CD4-positive, CD25-positive, alpha-beta regulatory T cell (primary cell): Measurements from ENCODE around the gene CHN2. TPM values are rescaled to one million over a fixed set of nuclear protein-coding genes. Genes with fewer than 3 reads are reported as not detected.

Source experiments
- ATAC-seq, 2 donors: fragments of 150-1000 bp; cut with Tn5 transposase; one replicate each; pipeline ENCODE4 v1.10.0; 2021; ENCODE audit warnings: low read depth in 2 of 2, moderate number of reproducible peaks in 2 of 2, moderate library complexity in 1 of 2
- DNase-seq, 3 donors: peaks; one replicate each; pipeline versions ENCODE4 v3.0.0 to v3.0.0-alpha.2; 2012 to 2022; ENCODE audit warnings: mixed read lengths in 1 of 3
- H3K27ac ChIP-seq: one replicate; pipeline ENCODE4 v1.7.0; 2013; ENCODE audit warnings: mild to moderate bottlenecking, low read length; ENCODE audit not compliant: insufficient read depth, poor library complexity, severe bottlenecking
- H3K27me3 ChIP-seq: one replicate; pipeline ENCODE4 v1.7.0; 2013; ENCODE audit warnings: low read length; ENCODE audit not compliant: control insufficient read depth, insufficient read depth
- H3K36me3 ChIP-seq: one replicate; pipeline ENCODE4 v1.7.0; 2013; ENCODE audit warnings: mild to moderate bottlenecking, low read length, moderate library complexity; ENCODE audit not compliant: control insufficient read depth, insufficient read depth
- H3K4me1 ChIP-seq: 2 replicates; pipeline ENCODE4 v1.7.0; 2013; ENCODE audit warnings: mild to moderate bottlenecking, low read length; ENCODE audit not compliant: insufficient read depth, control insufficient read depth, poor library complexity, severe bottlenecking
- H3K4me3 ChIP-seq: one replicate; pipeline ENCODE4 v1.7.0; 2013; ENCODE audit warnings: low read depth, mild to moderate bottlenecking, low read length, moderate library complexity
- H3K9me3 ChIP-seq, 2 experiments: 1 replicate in 1 of 2; 2 replicates in 1 of 2; pipeline ENCODE4 v1.7.0; 2013; ENCODE audit warnings: low read length in 2 of 2, mild to moderate bottlenecking in 1 of 2, moderate library complexity in 1 of 2; ENCODE audit not compliant: control insufficient read depth in 2 of 2
- H3K27ac Mint-ChIP-seq, 3 donors: one replicate each; pipeline ENCODE4 v1.8.0; 2020 to 2022; ENCODE audit warnings: mild to moderate bottlenecking in 3 of 3, mixed read lengths in 3 of 3, moderate library complexity in 2 of 3
- H3K27me3 Mint-ChIP-seq: one replicate; pipeline ENCODE4 v1.8.0; 2022; ENCODE audit warnings: mild to moderate bottlenecking, mixed read lengths
- H3K36me3 Mint-ChIP-seq: one replicate; pipeline ENCODE4 v1.8.0; 2020; ENCODE audit warnings: mixed read lengths
- H3K4me1 Mint-ChIP-seq, 4 donors: one replicate each; pipeline ENCODE4 v1.8.0; 2020 to 2022; ENCODE audit warnings: mixed read lengths in 4 of 4, mild to moderate bottlenecking in 1 of 4
- H3K4me3 Mint-ChIP-seq, 4 donors: one replicate each; pipeline ENCODE4 v1.8.0; 2020 to 2022; ENCODE audit warnings: mild to moderate bottlenecking in 4 of 4, mixed read lengths in 4 of 4, moderate library complexity in 3 of 4
- H3K9me3 Mint-ChIP-seq, 7 donors: one replicate each; pipeline ENCODE4 v1.8.0; 2020 to 2022; ENCODE audit warnings: mixed read lengths in 7 of 7, mild to moderate bottlenecking in 3 of 7, moderate library complexity in 2 of 7
- polyA plus RNA-seq, 4 donors: library from polyadenylated mRNA; unstranded; fragments of 300-500 nt; fragmentation: Illumina TruSeq; gene quantifications; one replicate each; pipeline ENCODE4 v1.2.3, GENCODE V29; 2021
- total RNA-seq: library from RNA; stranded (reverse); gene quantifications from one replicate; pipeline ENCODE4 v1.2.3, GENCODE V29; 2022

The CHN2 gene
- total and polyA plus RNA-seq, 5 donors from 2014 or later = 0.55 to 1.7 TPM; not detected in 3

DNA sequence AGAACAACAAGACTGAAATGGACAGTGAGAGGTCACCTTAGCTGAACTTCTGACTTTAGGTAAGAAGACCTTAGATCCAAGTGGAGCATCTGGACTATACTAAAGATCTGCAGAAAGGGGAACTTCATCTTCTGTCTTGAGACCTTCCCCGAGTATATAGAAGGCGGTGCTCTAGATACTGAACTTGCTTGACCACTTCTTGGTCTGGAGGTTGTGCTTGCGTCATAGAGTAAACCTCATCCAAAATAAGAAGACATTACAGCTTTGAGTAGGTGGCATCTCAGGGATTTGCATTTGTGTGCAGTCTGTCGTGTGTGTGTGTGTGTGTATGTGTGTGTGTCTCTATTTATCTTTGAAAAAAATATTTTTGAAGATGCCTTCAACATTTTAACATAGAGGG lies 157.5 kb downstream of the CHN2 start:
- Histone ChIP-seq H3K9me3 (no peaks in the 10 kb centered on the region), H3K36me3 (no peaks in the 10 kb centered on the region), H3K27ac (no peak overlapping the region), H3K4me3 (no peak overlapping the region), H3K27me3 (no peaks in the 10 kb centered on the region), H3K4me1 (no peaks in the 10 kb centered on the region)
- DNase-seq = no peak
- no peak for ATAC-seq
- Mint-ChIP-seq H3K36me3 (no peaks in the 10 kb centered on the region), H3K27ac (no peak overlapping the region), H3K27me3 (peaks cover 11% of the 10 kb centered on the region), H3K4me1 (no peaks in the 10 kb centered on the region), H3K4me3 (no peak overlapping the region), H3K9me3 (peaks cover 0 to 3% (median 0%) of the 10 kb centered on the region in 7 donors)

- Mint-ChIP-seq H3K27me3 (peaks cover 5% of the 10 kb centered on the region), H3K9me3 (peaks cover 0 to 3% (median 0%) of the 10 kb centered on the region in 7 donors), H3K4me1 (no peaks in the 10 kb centered on the region), H3K4me3 (no peak overlapping the region), H3K36me3 (no peaks in the 10 kb centered on the region), H3K27ac (no peak overlapping the region)
- H3K4me1 ChIP-seq = no peaks in the 10 kb centered on the region
- no peak overlapping the region for H3K4me3 ChIP-seq
- H3K9me3 ChIP-seq = no peaks in the 10 kb centered on the region
- H3K27ac ChIP-seq = no peak overlapping the region
- ATAC-seq (no peak), DNase-seq (no peak)
- H3K27me3 ChIP-seq = no peaks in the 10 kb centered on the region
- H3K36me3 ChIP-seq = no peaks in the 10 kb centered on the region
Measured at GRCh38 chr7:29353810-29354209, 159.2 kb downstream of the CHN2 start.

GRCh38 chr7:29354340-29354739 lies 159.8 kb downstream of the CHN2 start:
- Mint-ChIP-seq H3K4me3 (no peak overlapping the region), H3K27me3 (peaks cover 5% of the 10 kb centered on the region), H3K27ac (no peak overlapping the region), H3K4me1 (no peaks in the 10 kb centered on the region), H3K36me3 (no peaks in the 10 kb centered on the region), H3K9me3 (peaks cover 0 to 3% (median 0%) of the 10 kb centered on the region in 7 donors)
- H3K27me3 ChIP-seq = no peaks in the 10 kb centered on the region
- H3K27ac ChIP-seq = no peak overlapping the region
- no peak overlapping the region for H3K4me3 ChIP-seq
- H3K4me1 ChIP-seq = no peaks in the 10 kb centered on the region
- no peak for DNase-seq
- no peaks in the 10 kb centered on the region for H3K36me3 ChIP-seq
- ATAC-seq = no peak
- H3K9me3 ChIP-seq = no peaks in the 10 kb centered on the region

GRCh38 chr7:29355388-29355787 lies 160.8 kb downstream of the CHN2 start:
- no peaks in the 10 kb centered on the region for H3K36me3 Mint-ChIP-seq
- H3K4me1 Mint-ChIP-seq = no peaks in the 10 kb centered on the region
- peaks cover 0 to 3% (median 0%) of the 10 kb centered on the region in 7 donors for H3K9me3 Mint-ChIP-seq
- no peak for ATAC-seq
- no peaks in the 10 kb centered on the region for H3K9me3 ChIP-seq
- H3K4me3 Mint-ChIP-seq = peak overlapping the region in 1 of 4 donors; percentile 23
- no peak for DNase-seq
- H3K4me3 ChIP-seq = no peak overlapping the region
- H3K27me3 Mint-ChIP-seq = peaks cover 5% of the 10 kb centered on the region
- no peak overlapping the region for H3K27ac Mint-ChIP-seq
- H3K36me3 ChIP-seq = no peaks in the 10 kb centered on the region
- no peaks in the 10 kb centered on the region for H3K27me3 ChIP-seq
- no peaks in the 10 kb centered on the region for H3K4me1 ChIP-seq
- H3K27ac ChIP-seq = no peak overlapping the region

GRCh38 chr7:29356631-29357030 lies 162.1 kb downstream of the CHN2 start:
- no peaks in the 10 kb centered on the region for H3K36me3 ChIP-seq
- H3K36me3 Mint-ChIP-seq = no peaks in the 10 kb centered on the region
- no peak overlapping the region for H3K27ac Mint-ChIP-seq
- peaks cover 0 to 3% (median 0%) of the 10 kb centered on the region in 7 donors for H3K9me3 Mint-ChIP-seq
- H3K4me1 ChIP-seq = no peaks in the 10 kb centered on the region
- no peaks in the 10 kb centered on the region for H3K4me1 Mint-ChIP-seq
- H3K27me3 Mint-ChIP-seq = no peaks in the 10 kb centered on the region
- no peaks in the 10 kb centered on the region for H3K9me3 ChIP-seq
- no peak for ATAC-seq
- H3K27me3 ChIP-seq = no peaks in the 10 kb centered on the region
- H3K4me3 ChIP-seq = no peak overlapping the region
- DNase-seq = no peak
- H3K4me3 Mint-ChIP-seq = no peak overlapping the region
- H3K27ac ChIP-seq = no peak overlapping the region

GRCh38 chr7:29359482-29360093 lies 165.0 kb downstream of the CHN2 start:
- Histone ChIP-seq H3K4me1 (no peaks in the 10 kb centered on the region), H3K36me3 (no peaks in the 10 kb centered on the region), H3K4me3 (no peak overlapping the region), H3K27me3 (no peaks in the 10 kb centered on the region), H3K9me3 (no peaks in the 10 kb centered on the region), H3K27ac (no peak overlapping the region)
- Mint-ChIP-seq H3K27me3 (no peaks in the 10 kb centered on the region), H3K27ac (no peak overlapping the region), H3K9me3 (peaks cover 0 to 2% (median 0%) of the 10 kb centered on the region in 7 donors), H3K4me1 (no peaks in the 10 kb centered on the region), H3K36me3 (no peaks in the 10 kb centered on the region), H3K4me3 (no peak overlapping the region)
- DNase-seq = no peak
- no peak for ATAC-seq

DNA sequence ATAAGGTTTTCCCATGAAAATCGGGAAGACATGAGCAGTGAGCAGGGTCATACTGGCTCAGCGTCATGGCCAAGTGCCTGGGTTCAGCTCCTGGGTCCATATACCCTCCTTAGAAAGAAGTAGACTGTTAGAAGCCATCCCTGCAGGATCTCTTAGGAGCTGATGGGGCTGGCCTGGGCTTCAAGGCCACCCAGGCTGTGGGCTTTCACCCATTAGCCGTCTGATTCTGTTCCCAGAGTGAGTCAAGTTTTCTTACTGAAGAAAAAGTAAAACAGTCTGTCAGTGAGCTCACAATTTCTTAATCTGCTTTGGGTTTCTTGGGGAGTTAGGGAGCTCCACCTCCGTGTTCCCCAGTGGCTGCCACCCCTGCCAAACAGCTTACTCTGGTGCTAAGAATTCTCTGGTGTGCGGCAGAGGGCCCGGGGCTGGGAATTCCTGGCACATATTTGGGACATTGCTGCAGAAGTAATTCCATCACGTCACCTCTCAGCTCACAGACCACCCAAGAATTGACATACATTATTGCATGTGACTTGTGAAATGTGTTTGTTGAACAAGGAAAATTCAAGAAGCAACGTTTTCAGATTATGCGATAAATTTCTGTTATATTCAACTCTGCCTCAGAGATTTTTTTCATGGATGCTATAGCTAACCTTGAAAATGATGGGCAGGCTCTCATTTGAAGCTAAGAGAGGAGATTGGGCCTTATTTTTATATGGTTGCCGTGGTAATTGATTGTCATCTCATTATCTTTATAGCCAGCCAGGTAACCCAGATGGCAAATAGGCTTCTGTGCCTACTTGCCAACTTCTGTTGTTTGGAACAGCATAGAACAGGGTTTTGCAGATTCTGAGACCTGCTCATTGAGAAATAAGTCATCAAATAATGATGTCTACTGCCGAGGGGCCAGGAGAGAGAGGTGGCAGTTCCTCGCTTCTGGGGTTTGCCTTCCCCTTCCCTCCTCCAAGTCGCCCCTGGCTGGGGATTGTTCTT lies 166.4 kb downstream of the CHN2 start:
- Mint-ChIP-seq H3K36me3 (no peaks in the 10 kb centered on the region), H3K27me3 (no peaks in the 10 kb centered on the region), H3K27ac (no peak overlapping the region), H3K4me1 (no peaks in the 10 kb centered on the region), H3K9me3 (peaks cover 0 to 2% (median 0%) of the 10 kb centered on the region in 7 donors), H3K4me3 (no peak overlapping the region)
- Histone ChIP-seq H3K27me3 (no peaks in the 10 kb centered on the region), H3K4me1 (no peaks in the 10 kb centered on the region), H3K9me3 (no peaks in the 10 kb centered on the region), H3K36me3 (no peaks in the 10 kb centered on the region), H3K27ac (no peak overlapping the region), H3K4me3 (no peak overlapping the region)
- DNase-seq (no peak), ATAC-seq (no peak)
